HT-29 (cell line): ENCODE measurements around the gene CFAP119. TPM values are rescaled to one million over a fixed set of nuclear protein-coding genes. Genes with fewer than 3 reads are reported as not detected.
A peak's percentile ranks its signal among the peaks of the same experiment; 100 is the strongest.

Source experiments
- DNase-seq: peaks from one replicate; pipeline ENCODE4 v3.0.0-alpha.2; 2015; ENCODE audit warnings: low spot score
- total RNA-seq: library from RNA; depleted of rRNA; stranded (reverse); fragments of >200 nt; shearing (Covaris generic); gene quantifications from 2 replicates; pipeline ENCODE4 v1.2.3, GENCODE V29; 2014

Gene CFAP119
- total RNA-seq, 1 experiment from 2014 or later, result 13.5 TPM

DNA sequence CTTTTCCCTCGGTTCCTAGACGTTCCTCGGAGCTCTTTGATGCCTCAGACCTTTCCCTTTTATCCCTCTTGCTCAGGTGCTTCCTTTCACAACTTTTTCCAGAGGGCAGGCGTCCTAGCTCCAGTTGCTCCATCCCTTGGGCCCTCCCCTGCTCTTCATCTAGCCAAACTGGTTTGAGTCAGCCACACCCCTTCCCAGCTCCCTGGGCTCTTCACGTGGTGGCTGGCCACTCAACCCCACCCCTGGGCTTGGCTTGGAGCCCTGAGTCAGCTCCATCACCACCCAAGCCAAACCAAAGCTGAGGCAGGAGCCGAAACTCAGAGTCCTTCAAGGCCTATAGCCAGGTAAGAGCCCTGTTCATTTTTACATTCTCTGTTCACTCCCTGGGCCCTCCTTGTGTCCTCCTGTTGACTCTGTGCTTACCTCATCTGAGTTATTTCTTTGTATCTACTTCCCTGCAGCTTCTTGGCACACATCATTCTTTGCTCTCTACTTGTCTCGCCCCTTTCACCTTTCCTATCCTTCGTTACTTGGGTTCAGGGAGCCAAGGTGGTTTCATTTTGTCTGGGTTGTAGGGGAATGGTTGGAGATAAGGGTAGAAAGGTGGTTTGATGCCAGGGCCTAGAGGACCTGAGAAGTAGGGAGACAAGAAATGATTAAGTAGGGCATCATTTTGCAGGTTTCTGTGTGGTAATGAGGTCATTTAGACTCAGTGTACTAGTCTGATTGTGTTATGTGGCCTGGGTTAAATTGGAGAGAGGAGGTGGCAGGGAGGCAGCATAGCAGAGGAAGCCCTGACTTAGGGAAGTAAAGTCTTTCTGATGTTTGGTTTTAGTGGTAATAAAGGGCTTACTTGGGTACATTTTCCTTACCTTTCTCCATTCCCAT is 21.3 kb downstream of the CFAP119 start:
- DNase-seq, result peak; percentile 98

DNA sequence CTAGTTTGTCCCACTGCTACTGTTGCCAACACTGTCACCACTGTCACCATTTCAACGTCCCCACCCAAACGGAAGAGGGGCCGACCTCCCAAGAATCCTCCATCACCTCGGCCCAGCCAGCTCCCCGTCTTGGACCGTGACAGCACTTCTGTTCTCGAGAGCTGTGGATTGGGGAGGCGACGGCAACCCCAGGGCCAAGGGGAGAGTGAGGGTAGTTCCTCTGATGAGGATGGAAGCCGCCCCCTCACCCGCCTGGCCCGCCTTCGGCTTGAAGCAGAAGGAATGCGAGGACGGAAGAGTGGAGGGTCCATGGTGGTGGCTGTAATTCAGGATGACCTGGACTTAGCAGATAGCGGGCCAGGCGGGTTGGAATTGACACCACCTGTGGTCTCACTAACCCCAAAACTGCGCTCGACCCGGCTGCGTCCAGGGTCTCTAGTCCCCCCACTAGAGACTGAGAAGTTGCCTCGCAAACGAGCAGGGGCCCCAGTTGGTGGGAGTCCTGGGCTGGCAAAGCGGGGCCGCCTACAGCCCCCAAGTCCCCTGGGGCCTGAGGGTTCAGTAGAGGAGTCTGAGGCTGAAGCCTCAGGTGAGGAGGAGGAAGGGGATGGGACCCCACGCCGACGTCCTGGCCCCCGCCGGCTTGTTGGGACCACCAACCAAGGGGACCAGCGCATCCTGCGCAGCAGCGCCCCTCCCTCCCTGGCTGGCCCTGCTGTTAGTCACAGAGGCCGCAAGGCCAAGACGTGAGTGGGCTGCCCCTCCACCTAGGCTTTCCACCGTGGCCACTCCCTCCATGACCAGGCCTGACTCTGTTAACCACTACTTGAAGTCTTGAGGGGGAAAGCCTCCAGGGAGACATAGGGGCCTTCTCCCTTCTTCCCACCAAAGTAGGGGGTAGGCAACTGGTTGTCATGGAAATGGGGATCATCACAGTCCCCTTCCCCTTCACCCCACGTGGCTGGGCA is 22.6 kb downstream of the CFAP119 start:
- DNase-seq, result no peak

DNA sequence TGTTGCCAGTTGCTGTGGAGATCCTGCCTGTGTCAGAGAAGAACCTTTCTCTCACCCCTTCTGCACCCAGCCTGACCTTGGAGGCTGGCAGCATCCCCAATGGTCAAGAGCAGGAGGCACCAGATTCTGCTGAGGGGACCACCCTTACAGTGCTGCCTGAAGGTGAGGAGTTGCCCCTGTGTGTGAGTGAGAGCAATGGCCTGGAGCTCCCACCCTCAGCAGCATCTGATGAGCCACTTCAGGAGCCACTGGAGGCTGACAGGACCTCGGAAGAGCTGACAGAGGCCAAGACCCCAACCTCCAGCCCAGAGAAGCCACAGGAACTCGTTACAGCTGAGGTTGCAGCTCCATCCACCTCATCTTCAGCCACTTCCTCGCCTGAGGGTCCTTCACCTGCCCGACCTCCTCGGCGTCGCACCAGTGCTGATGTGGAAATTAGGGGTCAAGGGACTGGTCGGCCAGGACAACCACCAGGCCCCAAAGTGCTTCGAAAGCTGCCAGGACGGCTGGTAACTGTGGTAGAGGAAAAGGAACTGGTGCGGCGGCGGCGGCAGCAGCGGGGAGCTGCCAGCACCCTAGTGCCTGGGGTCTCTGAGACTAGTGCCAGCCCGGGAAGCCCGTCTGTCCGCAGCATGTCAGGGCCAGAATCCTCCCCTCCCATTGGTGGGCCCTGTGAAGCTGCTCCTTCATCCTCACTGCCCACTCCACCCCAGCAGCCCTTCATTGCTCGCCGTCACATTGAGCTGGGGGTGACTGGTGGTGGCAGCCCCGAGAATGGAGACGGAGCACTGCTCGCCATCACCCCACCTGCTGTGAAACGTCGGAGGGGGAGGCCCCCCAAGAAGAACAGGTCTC is 23.8 kb downstream of the CFAP119 start:
- DNase-seq, result no peak

DNA sequence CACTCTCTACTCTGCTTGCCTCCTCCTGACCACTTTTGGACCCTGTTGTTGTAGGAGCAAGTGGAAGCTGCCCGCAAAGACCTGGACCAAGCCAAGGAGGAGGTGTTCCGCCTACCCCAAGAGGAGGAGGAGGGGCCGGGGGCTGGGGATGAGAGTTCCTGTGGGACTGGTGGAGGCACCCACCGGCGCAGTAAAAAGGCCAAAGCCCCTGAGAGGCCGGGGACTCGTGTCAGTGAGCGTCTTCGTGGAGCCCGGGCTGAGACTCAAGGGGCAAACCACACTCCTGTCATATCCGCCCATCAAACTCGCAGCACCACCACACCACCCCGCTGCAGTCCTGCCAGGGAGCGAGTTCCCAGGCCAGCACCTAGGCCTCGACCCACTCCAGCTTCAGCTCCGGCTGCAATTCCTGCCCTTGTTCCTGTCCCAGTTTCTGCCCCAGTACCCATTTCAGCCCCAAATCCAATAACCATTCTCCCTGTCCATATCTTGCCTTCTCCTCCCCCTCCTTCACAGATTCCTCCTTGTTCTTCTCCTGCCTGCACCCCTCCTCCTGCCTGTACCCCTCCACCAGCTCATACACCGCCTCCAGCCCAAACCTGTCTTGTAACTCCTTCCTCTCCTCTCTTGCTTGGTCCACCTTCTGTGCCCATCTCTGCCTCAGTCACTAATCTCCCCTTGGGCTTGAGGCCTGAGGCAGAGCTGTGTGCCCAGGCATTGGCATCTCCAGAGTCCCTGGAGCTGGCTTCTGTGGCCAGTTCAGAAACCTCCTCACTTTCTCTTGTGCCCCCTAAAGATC is 24.7 kb downstream of the CFAP119 start:
- no peak for DNase-seq

DNA sequence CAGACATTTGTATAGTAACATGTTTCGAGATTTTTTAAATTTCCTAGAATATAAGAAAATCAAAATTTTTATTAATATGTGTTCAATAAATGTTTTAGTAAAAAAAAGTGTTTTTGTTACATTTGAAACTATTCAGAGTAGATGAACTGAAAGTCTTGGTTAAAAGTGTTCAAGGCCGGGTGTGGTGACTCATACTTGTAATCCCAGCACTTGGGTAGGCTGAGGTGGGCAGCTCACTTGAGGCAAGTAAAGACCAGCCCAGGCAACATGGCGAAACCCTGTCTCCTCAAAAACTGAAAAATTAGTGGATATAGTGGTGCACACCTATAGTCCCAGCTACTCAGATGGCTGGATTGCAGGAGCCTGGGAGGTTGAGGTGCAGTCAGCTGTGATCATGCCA is 30.5 kb downstream of the CFAP119 start:
- no peak for DNase-seq

DNA sequence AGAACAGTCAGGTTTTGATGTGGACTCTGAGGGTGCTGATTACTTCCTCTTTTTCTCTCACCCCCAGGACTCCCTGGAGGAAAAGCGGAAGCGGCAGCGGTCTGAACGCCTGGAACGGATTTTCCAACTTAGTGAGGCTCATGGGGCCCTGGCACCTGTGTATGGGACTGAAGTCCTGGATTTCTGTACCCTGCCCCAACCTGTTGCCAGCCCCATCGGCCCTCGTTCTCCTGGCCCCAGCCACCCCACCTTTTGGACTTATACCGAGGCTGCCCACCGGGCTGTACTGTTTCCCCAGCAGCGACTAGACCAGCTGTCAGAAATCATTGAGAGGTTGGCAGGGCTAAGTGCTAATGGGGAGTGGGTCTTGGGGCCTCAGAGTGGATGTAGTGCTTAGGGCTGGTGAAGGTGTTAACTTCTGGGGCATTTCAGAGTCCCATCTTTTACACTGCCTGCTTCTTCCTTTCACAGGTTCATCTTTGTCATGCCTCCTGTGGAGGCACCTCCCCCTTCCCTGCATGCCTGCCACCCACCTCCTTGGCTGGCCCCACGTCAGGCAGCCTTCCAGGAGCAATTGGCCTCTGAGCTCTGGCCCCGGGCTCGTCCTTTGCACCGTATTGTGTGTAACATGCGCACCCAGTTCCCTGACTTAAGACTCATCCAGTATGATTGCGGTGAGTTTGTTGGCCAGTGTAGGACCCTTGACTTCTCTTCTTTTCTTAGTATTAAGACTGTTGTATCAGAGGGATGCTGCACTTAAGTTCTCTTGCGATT is 32.8 kb downstream of the CFAP119 start:
- DNase-seq, result no peak

DNA sequence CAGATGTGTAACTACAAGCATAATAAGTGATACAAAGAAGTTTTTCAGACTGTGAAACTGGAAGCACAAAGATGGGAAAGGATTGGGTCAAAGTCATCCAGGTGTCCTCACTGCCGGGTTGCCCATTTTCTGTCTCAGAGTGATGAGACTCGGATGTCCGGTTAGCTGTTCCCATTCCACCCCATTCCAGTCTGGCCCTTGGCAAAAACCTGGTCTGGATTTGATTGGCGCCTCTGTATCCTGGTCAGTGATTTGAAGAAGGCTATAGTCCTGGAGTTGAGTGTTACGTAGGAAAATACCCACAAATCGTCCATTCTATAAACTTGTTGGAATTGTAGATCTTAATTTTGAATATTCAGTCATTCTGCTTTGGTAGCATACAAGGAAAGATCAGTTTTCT is 33.5 kb downstream of the CFAP119 start:
- no peak for DNase-seq

DNA sequence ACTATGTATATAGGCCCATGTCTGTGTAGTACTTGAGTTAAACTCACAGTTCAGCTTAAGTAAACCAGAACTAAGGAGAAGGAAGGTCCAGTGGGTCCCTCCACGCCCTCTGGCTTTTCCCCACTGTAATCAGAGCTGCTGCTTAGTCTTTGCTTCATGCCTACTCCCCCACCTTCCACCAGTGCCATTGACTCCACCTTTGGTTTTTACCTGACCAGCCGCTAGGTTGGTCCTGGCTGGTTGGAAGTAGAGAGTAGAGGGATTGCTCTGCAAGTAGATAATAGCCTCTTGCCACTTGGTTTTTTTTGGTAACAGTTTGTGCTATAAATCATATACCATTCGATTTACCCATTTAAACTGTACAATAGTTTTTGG is 36.5 kb downstream of the CFAP119 start:
- DNase-seq, result no peak

DNA sequence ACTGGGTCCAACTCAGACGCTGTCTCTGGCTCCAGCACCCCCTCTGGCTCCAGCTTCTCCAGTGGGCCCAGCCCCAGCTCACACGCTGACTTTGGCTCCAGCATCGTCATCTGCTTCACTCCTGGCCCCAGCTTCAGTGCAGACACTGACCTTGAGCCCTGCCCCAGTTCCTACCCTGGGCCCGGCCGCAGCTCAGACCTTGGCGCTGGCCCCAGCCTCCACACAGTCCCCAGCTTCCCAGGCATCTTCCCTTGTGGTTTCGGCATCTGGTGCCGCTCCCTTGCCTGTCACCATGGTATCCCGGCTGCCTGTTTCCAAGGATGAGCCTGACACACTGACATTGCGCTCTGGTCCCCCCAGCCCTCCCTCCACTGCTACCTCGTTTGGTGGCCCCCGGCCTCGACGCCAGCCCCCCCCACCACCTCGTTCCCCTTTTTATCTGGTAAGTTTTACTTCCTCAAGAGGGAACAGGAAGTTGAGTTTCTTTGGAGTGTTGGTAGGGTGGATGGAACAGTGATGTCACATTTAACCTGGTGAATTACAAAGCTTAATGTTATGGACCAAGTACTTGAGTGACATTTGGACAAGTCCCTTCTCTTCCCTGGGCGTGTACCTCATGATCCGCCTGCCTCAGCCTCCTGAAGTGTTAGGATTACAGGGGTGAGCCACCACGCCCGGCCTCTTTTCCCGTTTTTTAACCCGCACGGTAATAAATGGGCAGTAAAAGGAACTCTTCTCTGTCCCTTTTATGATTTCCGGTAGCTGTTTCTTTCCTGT is 37.0 kb downstream of the CFAP119 start:
- no peak for DNase-seq

DNA sequence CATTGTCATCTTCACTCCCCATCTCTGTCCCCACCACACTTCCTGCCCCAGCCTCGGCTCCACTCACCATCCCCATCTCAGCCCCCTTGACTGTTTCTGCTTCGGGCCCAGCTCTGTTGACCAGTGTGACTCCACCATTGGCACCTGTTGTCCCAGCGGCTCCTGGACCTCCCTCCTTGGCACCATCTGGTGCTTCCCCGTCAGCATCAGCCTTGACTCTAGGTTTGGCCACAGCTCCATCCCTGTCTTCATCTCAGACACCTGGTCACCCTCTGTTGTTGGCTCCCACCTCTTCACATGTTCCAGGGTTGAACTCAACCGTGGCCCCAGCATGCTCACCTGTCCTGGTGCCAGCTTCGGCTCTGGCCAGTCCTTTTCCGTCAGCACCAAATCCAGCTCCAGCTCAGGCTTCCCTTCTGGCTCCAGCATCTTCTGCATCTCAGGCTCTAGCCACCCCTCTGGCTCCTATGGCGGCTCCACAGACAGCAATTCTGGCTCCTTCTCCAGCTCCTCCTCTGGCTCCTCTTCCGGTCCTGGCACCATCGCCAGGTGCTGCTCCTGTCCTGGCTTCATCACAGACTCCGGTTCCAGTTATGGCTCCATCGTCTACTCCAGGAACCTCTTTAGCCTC is 38.0 kb downstream of the CFAP119 start:
- no peak for DNase-seq

DNA sequence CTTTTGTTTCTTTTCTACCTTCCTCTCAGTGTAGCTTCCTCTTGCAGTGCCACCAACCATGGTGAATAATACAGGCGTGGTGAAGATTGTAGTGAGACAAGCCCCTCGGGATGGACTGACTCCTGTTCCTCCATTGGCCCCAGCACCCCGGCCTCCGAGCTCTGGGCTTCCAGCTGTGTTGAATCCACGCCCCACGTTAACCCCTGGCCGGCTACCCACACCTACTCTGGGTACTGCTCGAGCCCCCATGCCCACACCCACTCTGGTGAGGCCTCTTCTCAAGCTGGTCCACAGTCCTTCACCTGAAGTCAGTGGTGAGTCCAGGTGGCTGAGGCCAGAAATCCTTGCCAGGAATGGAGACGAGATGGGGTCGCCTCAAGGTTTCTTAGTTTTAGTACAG is 38.9 kb downstream of the CFAP119 start:
- no peak for DNase-seq

DNA sequence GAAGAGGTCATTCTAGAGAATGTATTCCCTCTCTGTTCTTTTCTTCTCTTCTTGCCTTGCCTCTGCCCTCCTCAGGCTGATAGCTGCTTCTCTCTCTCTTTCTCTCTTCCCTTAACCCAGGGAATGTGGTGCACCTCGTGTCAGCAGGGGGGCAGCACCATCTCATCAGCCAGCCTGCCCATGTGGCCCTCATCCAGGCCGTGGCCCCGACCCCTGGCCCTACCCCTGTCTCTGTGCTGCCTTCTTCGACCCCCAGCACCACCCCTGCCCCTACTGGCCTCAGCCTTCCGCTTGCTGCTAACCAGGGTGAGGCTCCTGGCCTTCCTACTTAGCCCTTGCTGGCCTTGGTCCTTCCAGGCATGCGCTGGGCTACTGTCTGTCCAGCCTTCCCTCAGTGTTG is 39.4 kb downstream of the CFAP119 start:
- no peak for DNase-seq

DNA sequence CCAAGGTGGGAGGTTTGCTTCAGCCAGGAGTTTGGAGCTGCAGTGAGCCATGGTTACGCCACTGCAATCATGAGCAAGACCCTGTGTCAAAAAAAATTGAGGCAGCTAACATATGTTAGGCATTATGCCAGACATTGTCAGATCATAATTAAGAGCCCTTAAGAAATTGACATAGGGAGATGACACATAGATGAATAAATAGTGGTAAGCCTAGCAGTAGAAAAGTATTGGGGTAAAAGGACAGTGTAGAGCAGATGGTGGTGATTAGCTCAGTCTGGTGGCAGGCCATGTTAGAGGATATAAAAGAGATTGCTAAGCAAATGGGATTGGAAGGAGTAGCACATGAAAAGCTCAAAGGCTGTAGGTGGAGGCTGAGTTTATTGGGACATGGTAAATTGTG is 40.3 kb downstream of the CFAP119 start:
- DNase-seq, result no peak

DNA sequence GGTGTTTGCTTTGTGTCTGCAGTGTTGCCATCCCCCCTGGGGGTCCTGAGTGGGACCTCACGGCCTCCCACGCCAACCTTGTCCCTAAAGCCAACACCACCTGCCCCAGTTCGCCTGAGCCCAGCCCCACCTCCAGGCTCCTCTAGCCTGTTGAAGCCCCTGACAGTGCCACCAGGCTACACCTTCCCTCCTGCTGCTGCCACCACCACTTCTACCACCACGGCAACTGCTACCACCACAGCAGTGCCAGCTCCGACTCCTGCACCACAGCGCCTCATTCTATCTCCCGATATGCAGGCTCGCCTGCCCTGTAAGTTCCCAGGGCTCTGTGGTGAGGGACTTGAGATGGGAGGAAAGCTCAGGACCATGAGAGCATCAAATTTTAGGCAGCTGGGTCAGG is 40.7 kb downstream of the CFAP119 start:
- DNase-seq, result no peak

DNA sequence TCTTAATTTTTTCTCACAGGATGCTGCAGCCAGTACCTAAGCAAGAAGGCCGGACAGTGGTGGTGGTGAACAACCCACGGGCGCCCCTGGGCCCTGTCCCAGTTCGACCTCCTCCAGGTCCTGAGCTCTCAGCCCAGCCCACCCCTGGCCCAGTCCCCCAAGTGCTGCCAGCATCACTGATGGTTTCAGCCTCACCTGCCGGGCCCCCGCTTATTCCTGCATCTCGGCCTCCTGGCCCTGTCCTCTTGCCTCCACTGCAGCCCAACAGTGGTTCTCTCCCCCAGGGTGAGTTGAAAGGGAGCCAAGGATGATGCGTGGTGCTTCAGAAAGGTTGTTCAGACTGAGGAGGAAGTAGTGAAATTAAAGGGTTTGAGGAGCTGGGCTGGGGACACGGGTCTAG is 41.2 kb downstream of the CFAP119 start:
- DNase-seq, result no peak

DNA sequence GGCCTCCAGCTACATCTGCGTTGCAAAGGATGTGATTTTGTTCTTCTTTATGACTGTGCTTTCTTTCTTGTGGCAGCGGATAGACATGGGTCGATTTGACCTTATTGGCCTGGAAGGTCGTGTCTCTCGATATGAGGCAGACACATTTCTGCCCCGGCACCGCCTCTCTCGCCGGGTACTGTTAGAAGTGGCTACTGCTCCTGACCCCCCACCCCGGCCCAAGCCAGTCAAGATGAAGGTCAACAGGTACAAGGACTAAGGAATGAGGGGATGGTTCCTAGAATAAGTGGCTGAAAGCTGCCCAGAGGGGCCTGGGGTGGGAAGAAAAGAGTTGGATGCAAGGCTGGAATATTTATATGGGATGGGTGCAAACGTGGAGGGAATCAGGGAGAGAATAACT is 41.8 kb downstream of the CFAP119 start:
- no peak for DNase-seq

DNA sequence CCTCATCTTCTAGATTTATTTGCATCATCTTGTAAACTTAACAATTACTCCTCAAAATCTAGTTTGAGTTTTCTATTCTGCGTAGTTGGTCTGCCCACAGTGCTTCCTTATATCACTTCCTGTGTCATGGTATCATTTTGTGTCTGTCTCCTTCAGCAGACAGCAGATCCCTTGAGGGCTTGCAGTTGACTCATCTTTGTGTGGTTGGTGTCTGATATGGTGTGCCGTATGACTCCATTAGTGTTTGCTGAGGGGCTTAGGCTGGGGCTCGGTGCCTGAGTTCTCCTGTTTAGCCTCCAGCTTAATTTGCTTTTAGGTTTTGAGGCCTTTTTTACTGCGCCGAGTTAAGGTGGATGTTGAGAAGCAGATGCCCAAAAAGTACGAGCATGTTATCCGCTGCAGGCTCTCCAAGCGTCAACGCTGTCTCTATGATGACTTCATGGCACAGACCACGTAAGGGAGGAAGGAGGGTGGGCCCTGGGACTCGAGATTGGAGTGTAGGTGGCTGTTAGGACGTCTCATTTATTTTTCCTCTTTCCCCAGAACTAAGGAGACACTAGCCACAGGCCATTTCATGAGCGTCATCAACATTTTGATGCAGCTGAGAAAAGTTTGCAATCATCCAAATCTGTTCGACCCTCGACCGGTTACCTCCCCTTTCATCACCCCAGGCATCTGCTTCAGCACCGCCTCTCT is 46.0 kb downstream of the CFAP119 start:
- DNase-seq, result no peak

DNA sequence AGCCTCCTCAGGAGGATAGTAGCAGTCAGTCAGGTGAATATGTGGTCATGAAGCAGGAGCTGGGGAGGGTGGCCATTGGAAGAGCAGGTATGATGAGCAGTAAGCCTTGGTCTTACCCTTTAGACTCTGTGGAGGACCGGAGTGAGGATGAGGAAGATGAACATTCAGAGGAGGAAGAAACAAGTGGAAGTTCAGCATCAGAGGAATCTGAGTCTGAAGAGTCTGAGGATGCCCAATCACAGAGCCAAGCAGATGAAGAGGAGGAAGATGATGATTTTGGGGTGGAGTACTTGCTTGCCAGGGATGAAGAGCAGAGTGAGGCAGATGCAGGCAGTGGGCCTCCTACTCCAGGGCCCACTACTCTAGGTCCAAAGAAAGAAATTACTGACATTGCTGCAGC is 50.1 kb downstream of the CFAP119 start:
- DNase-seq, result no peak
